GM12875 (cell line): ENCODE measurements around the gene PAX9.

Experiments
- H3K4me3 ChIP-seq: one replicate; pipeline ENCODE4 v1.5.1; 2011; ENCODE audit warnings: low read depth, low read length, control low read depth
- TF ChIP-seq, protein P1 (sequence below): IDR thresholded peaks from 2 replicates; pipeline ENCODE4 v1.5.1; 2011; ENCODE audit warnings: low read depth, mild to moderate bottlenecking, control low read depth, inconsistent platforms, low read length, moderate library complexity, borderline replicate concordance; ENCODE audit not compliant: insufficient read depth

PAX9 gene

DNA sequence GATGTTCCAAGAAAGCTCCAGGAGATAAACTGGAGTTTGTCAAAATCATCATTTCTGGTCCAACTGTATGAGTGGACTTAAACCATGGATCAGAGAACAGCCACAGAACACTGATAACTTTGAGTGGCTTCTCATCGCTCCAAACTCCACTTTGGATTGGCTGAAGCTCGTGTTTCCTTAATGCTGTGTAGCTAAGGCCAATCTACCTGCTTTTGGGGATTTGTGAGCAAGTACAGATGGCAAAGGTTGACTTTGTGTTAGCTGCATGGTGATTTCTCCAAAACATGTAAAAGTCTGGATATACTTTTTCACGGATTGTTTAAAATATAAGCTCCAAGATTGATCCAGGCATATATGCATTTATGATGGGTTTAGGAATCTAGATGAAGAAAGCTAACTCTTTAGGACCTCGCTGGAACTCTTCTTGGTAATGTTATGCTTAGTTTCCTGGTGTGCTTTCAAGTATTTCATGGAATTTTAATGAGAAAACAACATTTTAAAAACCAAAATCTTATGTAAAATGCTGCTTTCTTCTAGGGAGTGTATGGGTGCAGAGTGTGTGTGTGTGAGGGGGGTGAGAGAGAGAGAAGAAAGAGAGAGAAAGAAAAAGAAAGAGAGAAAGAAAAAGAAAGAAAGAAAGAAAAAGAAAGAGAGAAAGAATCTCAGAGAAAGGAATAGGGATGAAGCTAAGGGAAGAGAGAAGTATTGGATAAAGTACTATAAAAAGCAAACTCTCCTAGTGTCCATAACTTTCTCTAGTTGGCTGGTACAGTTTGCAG is 11.6 kb upstream of the PAX9 start:
- H3K4me3 ChIP-seq, result no peak overlapping the region
- TF ChIP-seq, protein P1, sequence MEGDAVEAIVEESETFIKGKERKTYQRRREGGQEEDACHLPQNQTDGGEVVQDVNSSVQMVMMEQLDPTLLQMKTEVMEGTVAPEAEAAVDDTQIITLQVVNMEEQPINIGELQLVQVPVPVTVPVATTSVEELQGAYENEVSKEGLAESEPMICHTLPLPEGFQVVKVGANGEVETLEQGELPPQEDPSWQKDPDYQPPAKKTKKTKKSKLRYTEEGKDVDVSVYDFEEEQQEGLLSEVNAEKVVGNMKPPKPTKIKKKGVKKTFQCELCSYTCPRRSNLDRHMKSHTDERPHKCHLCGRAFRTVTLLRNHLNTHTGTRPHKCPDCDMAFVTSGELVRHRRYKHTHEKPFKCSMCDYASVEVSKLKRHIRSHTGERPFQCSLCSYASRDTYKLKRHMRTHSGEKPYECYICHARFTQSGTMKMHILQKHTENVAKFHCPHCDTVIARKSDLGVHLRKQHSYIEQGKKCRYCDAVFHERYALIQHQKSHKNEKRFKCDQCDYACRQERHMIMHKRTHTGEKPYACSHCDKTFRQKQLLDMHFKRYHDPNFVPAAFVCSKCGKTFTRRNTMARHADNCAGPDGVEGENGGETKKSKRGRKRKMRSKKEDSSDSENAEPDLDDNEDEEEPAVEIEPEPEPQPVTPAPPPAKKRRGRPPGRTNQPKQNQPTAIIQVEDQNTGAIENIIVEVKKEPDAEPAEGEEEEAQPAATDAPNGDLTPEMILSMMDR, result no peak

DNA sequence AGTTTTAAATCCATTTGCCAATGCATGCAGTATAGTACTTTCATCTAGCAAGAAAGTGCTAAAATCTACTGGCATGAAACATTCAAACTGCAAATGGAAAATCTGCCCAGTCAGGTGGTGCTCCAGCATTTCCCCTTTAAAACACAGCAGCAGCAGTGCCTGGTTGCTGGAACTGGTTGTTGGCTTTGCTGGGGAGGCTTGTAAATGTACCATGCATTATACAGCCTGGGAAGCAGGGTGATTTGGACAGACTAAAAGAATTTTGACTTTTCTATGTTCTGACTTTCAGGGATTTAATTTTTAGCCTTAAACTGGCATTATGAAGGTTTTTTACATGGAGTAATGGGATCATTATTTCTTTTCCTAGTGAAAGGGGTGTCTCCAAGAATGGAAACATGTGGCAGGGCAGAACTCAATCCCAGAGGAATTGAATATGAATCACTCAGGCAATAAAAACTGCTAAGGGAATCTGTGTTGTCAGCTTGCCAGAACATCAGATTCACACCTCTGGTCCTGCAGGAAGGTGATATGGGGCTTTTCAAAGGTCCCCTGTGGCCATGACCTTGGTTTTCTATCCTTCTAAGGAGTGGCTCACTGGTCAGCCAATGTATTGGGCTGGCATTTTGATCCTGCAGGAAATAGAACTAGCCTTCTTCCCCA is 9.0 kb upstream of the PAX9 start:
- TF ChIP-seq, protein P1, result no peak
- H3K4me3 ChIP-seq, result no peak overlapping the region

DNA sequence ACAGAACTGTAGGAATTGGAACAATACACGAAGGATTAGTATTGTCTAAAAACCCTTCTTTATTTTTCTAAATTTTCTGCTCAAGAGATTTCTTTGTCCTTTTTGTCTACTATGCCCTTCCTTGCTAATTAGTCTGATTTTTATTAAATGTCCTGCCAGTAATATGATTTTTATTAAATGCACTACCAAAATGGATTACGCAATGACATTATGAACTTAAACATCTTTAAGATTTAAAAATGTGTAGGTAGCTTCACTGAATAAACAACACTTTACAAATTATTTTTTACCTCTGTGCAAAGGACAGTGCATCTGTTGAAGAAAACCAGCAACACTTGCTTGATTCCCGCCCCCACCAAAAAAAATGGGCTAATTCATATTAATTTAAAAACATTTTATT is 8.2 kb upstream of the PAX9 start:
- H3K4me3 ChIP-seq, result no peak overlapping the region
- TF ChIP-seq, protein P1, result no peak

DNA sequence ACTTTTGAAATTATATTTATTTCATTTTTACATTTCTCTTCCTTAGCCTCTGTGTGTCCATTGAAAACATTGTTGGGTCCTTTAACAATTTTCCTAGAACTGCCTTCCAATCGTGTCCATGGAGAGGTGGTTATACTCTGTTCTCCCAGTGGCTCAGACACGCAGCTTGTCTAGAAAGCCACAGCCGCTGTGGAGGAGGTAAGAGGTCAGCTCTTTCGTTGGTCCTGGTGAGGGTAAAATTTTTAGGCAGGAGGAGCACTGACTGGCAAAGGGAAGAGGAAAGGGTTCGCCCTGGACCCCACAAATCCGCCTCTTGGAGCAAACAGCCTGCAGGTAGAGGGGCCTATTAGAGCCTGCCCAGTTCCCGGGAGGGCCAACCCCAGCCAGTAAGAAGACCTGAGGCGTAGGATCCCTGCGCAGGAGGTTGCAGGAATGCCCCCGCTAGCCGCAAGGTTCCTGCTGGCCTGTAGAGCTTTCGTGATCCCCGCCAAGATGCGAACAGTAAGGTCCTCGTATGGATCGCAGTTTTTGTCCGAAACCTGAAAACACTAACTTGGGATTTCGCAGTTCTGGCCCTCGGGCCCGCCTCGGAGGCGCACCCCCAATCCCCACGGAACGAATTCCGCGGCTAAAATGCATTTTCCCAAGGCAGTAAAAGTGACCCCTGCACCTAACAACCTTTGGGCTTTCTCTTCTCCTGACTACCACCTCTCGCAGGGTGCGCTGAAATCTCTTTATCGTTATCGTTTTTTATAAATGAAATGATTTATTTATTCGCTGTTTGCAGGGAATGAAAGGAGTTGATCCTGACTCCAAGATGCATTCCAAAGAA is 7.5 kb upstream of the PAX9 start:
- TF ChIP-seq, protein P1, result no peak
- no peak overlapping the region for H3K4me3 ChIP-seq

DNA sequence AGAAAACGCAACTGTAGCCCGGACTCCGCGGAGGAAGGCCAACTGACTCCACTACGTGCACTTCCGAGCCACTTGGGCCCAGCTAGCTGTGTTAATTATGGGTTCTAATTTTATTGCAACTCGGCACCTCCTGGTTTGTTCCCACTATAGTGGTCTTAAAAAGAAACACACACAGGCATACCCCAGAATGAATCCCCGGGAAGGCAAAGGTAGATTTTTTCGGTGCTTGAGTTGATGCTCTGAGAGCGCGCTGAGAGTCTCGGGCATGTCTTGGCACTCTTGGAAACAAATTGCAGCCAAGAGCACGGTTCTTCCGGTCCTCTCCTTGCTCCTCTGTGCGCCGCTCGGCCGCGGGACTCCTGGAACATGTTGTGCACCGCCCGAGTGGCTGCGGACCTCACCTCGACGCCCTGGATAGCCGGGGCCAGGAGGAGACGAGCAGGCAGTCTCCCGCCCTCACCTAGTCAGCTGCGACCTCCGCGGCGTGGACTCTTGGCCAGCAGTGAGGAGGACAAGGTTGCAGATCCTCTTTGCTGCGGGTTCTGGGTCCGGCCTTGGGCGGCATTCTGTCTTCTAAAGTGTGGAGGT is 6.8 kb upstream of the PAX9 start:
- TF ChIP-seq, protein P1, result no peak
- H3K4me3 ChIP-seq, result no peak overlapping the region

DNA sequence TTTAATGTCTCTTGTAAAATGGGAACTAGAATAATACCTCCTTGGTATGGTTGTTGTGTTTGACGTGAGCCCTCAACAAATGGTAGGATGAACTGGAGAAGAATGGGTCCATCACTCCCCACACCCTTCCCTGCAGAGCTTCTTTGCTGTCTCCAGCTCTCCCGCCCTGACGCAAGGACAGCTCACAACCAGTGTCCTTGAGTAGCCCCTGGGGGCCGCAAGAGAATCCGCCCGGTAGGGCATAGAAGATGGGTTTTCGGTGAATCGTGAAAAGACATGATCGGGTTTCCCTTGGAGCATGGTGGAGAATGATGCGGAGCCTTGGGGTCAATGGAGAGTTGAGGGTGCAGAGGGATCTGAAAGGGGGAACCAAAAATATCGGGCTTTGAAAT is 6.1 kb upstream of the PAX9 start:
- no peak overlapping the region for H3K4me3 ChIP-seq
- TF ChIP-seq, protein P1, result no peak
